Uterus (tissue), 2 donors: ENCODE data around the gene PKD2L1.

Experiments used
- POLR2A ChIP-seq, 2 donors: fragments of 450-650 bp; IDR thresholded peaks; one replicate each; pipeline ENCODE4 v1.6.1; 2016; ENCODE audit warnings: antibody characterized with exemption in 2 of 2, mild to moderate bottlenecking in 1 of 2, moderate library complexity in 1 of 2
- TF ChIP-seq, protein P1 (sequence below), 4 experiments: fragments of 200-600 bp in 2 of 4; fragments of 450-650 bp in 2 of 4; sonication (generic) in 2 of 4; IDR thresholded peaks; one replicate each; pipeline ENCODE4 v1.5.1; 2016 to 2019; ENCODE audit warnings: antibody characterized with exemption in 4 of 4, mild to moderate bottlenecking in 2 of 4, moderate library complexity in 1 of 4

DNA sequence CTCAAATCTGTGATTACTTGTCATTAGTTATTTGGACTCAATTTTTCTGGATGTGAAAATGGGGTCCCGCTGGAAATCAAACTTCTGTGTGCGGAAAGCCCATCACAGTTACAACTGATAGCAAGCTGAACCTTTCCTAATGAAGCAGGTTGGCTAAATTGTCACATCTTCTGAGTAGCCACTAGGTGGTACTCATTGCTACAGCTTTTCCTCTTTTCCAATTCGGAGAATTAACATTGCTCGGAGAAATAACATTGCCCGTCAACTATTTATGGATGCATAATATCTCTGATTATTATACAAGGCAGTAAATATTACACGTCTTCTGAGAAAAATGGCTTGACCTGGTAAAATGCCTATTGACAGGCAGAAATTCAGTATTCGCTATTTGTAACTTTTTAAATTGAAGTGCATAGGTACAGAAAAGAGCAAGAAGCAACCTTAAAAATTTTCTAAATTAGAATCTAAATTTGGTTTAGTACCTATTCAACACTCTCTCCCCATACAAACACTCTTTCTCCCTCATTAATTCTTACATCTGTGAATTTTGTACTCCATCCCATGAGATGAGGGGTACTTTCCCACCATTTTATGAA, 26.2 kb downstream of the PKD2L1 start:
- TF ChIP-seq, protein P1, sequence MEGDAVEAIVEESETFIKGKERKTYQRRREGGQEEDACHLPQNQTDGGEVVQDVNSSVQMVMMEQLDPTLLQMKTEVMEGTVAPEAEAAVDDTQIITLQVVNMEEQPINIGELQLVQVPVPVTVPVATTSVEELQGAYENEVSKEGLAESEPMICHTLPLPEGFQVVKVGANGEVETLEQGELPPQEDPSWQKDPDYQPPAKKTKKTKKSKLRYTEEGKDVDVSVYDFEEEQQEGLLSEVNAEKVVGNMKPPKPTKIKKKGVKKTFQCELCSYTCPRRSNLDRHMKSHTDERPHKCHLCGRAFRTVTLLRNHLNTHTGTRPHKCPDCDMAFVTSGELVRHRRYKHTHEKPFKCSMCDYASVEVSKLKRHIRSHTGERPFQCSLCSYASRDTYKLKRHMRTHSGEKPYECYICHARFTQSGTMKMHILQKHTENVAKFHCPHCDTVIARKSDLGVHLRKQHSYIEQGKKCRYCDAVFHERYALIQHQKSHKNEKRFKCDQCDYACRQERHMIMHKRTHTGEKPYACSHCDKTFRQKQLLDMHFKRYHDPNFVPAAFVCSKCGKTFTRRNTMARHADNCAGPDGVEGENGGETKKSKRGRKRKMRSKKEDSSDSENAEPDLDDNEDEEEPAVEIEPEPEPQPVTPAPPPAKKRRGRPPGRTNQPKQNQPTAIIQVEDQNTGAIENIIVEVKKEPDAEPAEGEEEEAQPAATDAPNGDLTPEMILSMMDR (IDR thresholded peaks at IDR 0.05): peak; percentile 27 to 57 (median 52)
- no peak for TF ChIP-seq POLR2A (IDR thresholded peaks at IDR 0.05)
